ENCODE results near the gene NACAD. TPM values are rescaled to one million over a fixed set of nuclear protein-coding genes. Genes with fewer than 3 reads are reported as not detected.

Gene NACAD
- total RNA-seq, 1 donor from 2014 or later: 21.6 TPM

- Mint-ChIP-seq H3K36me3 (ENCODE audit: low read depth, unreplicated experiment) (peaks cover 2% of the 10 kb centered on the region), H3K9me3 (ENCODE audit: unreplicated experiment) (no peaks in the 10 kb centered on the region), H3K27me3 (ENCODE audit: low read depth, unreplicated experiment) (no peaks in the 10 kb centered on the region), H3K4me1 (ENCODE audit: low read depth, unreplicated experiment) (no peaks in the 10 kb centered on the region), H3K4me3 (ENCODE audit: unreplicated experiment) (no peak overlapping the region), H3K27ac (ENCODE audit: unreplicated experiment) (no peak overlapping the region)
- Histone ChIP-seq H3K27me3 (ENCODE audit: insufficient read depth, low read length) (no peaks in the 10 kb centered on the region), H3K9ac (ENCODE audit: low read length) (no peak overlapping the region), H2AFZ (ENCODE audit: low read depth, low read length) (no peak overlapping the region), H3K27ac (ENCODE audit: low read depth, low read length) (no peak overlapping the region), H3K4me1 (ENCODE audit: insufficient read depth, low read length) (peaks cover 6% of the 10 kb centered on the region), H4K20me1 (ENCODE audit: insufficient read depth, low read length) (peaks cover 7% of the 10 kb centered on the region), H3K4me2 (ENCODE audit: low read length) (no peak overlapping the region), H3K4me3 (ENCODE audit: insufficient read depth, low read depth, low read length) (no peak overlapping the region), H3K9me3 (ENCODE audit: insufficient read depth, low read depth, low read length) (no peaks in the 10 kb centered on the region), H3K36me3 (ENCODE audit: insufficient read depth, low read length) (no peaks in the 10 kb centered on the region), H3K79me2 (ENCODE audit: insufficient read depth, low read length) (no peaks in the 10 kb centered on the region)
- DNase-seq (ENCODE audit: low read depth) (no peak), FAIRE-seq (no peak)
- TF ChIP-seq CTCF (IDR thresholded peaks at IDR 0.05; ENCODE audit: insufficient read depth, low read depth, low read length) (no peak), EZH2 (IDR thresholded peaks at IDR 0.05; ENCODE audit: insufficient read depth, low read length) (no peak)
Measured at GRCh38 chr7:45086331-45087065, 2.3 kb downstream of the NACAD start.

- Histone ChIP-seq H3K79me2 (ENCODE audit: insufficient read depth, low read length) (no peaks in the 10 kb centered on the region), H3K36me3 (ENCODE audit: insufficient read depth, low read length) (no peaks in the 10 kb centered on the region), H4K20me1 (ENCODE audit: insufficient read depth, low read length) (peaks cover 7% of the 10 kb centered on the region), H3K4me3 (ENCODE audit: insufficient read depth, low read depth, low read length) (no peak overlapping the region), H3K9me3 (ENCODE audit: insufficient read depth, low read depth, low read length) (no peaks in the 10 kb centered on the region), H2AFZ (ENCODE audit: low read depth, low read length) (no peak overlapping the region), H3K9ac (ENCODE audit: low read length) (no peak overlapping the region), H3K4me1 (ENCODE audit: insufficient read depth, low read length) (peaks cover 6% of the 10 kb centered on the region), H3K27ac (ENCODE audit: low read depth, low read length) (no peak overlapping the region), H3K27me3 (ENCODE audit: insufficient read depth, low read length) (no peaks in the 10 kb centered on the region), H3K4me2 (ENCODE audit: low read length) (no peak overlapping the region)
- Mint-ChIP-seq H3K36me3 (ENCODE audit: low read depth, unreplicated experiment) (peaks cover 5% of the 10 kb centered on the region), H3K4me3 (ENCODE audit: unreplicated experiment) (no peak overlapping the region), H3K4me1 (ENCODE audit: low read depth, unreplicated experiment) (no peaks in the 10 kb centered on the region), H3K9me3 (ENCODE audit: unreplicated experiment) (no peaks in the 10 kb centered on the region), H3K27me3 (ENCODE audit: low read depth, unreplicated experiment) (no peaks in the 10 kb centered on the region), H3K27ac (ENCODE audit: unreplicated experiment) (no peak overlapping the region)
- DNase-seq (ENCODE audit: low read depth) (no peak), FAIRE-seq (no peak)
- TF ChIP-seq CTCF (IDR thresholded peaks at IDR 0.05; ENCODE audit: insufficient read depth, low read depth, low read length) (no peak), EZH2 (IDR thresholded peaks at IDR 0.05; ENCODE audit: insufficient read depth, low read length) (no peak)
Measured at GRCh38 chr7:45085619-45086200, 3.1 kb downstream of the NACAD start.

All from astrocyte (in vitro differentiated cells and primary cell).